ENCODE measurements around the gene RGS6. TPM values are rescaled to one million over a fixed set of nuclear protein-coding genes. Genes with fewer than 3 reads are reported as not detected.

Gene RGS6
- total and polyA plus RNA-seq, 7 donors = 0.79 to 8.0 (median 1.6) TPM; not detected in 2

DNA sequence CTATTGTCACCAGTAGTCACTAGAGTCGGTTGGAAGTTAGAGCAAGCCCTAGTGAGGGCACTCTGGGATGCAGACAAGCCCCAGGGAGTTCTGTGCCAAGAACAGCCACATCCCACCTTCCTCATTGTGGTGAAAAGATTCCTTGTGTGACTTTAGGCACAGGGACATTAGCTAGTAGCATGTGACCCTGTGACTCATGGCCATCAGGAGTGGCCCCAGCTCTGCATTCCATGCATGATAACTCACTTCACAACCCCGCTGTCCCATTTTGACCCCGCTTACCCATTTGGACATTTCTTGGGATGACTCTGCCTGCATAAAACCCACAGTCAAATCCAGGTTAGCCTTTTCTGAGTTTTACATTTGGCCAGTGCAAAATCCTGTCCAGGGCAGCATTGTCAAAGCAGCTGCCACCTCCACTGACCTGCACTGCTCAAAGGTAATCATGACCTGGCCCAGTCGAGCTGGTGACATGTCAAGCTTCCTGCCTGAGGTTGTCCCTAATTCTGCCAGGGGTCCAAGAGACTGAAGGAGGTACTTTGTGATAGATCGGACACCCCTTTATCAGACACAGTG lies 531.1 kb downstream of the RGS6 start:
- Histone ChIP-seq H3K36me3 (no peaks in the 10 kb centered on the region), H3K27me3 (no peaks in the 10 kb centered on the region), H3K27ac (no peak overlapping the region), H3K4me1 (no peaks in the 10 kb centered on the region), H3K4me3 (no peak overlapping the region), H3K9me3 (peaks cover 0 to 3% (median 0%) of the 10 kb centered on the region in 4 donors)
- no peak for DNase-seq
- WGBS, 2 donors = 78 to 91% methylated on average over 5 of the region's 5 CpGs
- no peak for TF ChIP-seq POLR2A (IDR thresholded peaks at IDR 0.05)
- intact Hi-C loops (cut with DNase I) = no loop called here

DNA sequence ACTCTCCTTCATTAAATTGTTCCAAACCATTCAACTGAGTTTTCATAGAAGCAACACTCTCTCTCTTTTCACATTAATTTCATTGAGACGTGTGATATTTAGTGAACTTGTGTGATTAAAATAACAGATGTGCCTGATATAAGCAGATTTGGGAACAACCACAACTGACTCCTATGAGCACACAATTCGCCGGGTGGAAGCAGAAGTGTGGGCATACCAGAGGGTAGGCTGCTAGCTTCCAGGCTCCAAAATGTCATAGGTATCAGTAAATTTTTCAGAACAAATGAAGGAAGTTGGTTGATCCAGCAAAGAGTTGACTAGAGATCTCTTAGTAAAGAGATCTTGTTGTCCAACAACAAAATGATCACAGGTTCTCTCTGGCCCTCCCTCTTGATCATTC lies 532.0 kb downstream of the RGS6 start:
- no peaks in the 10 kb centered on the region for H3K4me1 ChIP-seq
- no peaks in the 10 kb centered on the region for H3K27me3 ChIP-seq
- H3K36me3 ChIP-seq = no peaks in the 10 kb centered on the region
- DNase-seq = no peak
- intact Hi-C loops (cut with DNase I) = no loop called here
- WGBS, 2 donors = 88 to 90% methylated on average over 3 of the region's 3 CpGs
- H3K4me3 ChIP-seq = no peak overlapping the region
- H3K27ac ChIP-seq = no peak overlapping the region
- no peak for TF ChIP-seq POLR2AphosphoS5 (IDR thresholded peaks at IDR 0.05)
- no peak for TF ChIP-seq POLR2A (IDR thresholded peaks at IDR 0.05)
- TF ChIP-seq, protein P1, sequence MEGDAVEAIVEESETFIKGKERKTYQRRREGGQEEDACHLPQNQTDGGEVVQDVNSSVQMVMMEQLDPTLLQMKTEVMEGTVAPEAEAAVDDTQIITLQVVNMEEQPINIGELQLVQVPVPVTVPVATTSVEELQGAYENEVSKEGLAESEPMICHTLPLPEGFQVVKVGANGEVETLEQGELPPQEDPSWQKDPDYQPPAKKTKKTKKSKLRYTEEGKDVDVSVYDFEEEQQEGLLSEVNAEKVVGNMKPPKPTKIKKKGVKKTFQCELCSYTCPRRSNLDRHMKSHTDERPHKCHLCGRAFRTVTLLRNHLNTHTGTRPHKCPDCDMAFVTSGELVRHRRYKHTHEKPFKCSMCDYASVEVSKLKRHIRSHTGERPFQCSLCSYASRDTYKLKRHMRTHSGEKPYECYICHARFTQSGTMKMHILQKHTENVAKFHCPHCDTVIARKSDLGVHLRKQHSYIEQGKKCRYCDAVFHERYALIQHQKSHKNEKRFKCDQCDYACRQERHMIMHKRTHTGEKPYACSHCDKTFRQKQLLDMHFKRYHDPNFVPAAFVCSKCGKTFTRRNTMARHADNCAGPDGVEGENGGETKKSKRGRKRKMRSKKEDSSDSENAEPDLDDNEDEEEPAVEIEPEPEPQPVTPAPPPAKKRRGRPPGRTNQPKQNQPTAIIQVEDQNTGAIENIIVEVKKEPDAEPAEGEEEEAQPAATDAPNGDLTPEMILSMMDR (IDR thresholded peaks at IDR 0.05) = no peak
- TF ChIP-seq EP300 (IDR thresholded peaks at IDR 0.05) = no peak
- peaks cover 0 to 3% (median 0%) of the 10 kb centered on the region in 4 donors for H3K9me3 ChIP-seq

DNA sequence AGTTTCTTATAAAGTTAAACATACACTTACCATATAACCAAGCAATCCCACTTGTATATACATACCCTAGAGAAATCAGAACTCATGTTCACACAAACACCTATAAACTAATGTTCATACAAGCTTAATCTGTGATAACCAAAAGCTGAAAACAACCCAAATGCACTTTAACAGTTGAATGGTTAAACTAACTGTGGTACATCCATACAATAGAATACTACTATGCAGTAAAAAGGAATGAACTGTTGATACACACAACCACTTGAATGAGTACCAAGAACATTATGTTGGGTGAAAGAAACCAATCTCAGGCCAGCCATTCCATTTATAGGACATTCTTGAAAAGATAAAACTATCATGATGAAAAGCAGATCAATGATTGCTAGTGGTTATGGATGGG lies 534.1 kb downstream of the RGS6 start:
- Histone ChIP-seq H3K4me3 (no peak overlapping the region), H3K9me3 (peaks cover 0 to 3% (median 0%) of the 10 kb centered on the region in 4 donors), H3K36me3 (no peaks in the 10 kb centered on the region), H3K4me1 (no peaks in the 10 kb centered on the region), H3K27ac (no peak overlapping the region), H3K27me3 (no peaks in the 10 kb centered on the region)
- intact Hi-C loops (cut with DNase I) = no loop called here
- DNase-seq = no peak
- no peak for TF ChIP-seq POLR2A (IDR thresholded peaks at IDR 0.05)
- TF ChIP-seq POLR2AphosphoS5 (IDR thresholded peaks at IDR 0.05) = no peak
- TF ChIP-seq, protein P1 (IDR thresholded peaks at IDR 0.05) = no peak
- TF ChIP-seq EP300 (IDR thresholded peaks at IDR 0.05) = no peak

- TF ChIP-seq POLR2AphosphoS5 (IDR thresholded peaks at IDR 0.05) = no peak
- TF ChIP-seq, protein P1 (IDR thresholded peaks at IDR 0.05) = no peak
- no peak for TF ChIP-seq EP300 (IDR thresholded peaks at IDR 0.05)
- no peak for TF ChIP-seq POLR2A (IDR thresholded peaks at IDR 0.05)
- no peak overlapping the region for H3K27ac ChIP-seq
- intact Hi-C loops (cut with DNase I) = no loop called here
- no peaks in the 10 kb centered on the region for H3K4me1 ChIP-seq
- H3K4me3 ChIP-seq = no peak overlapping the region
- H3K27me3 ChIP-seq = no peaks in the 10 kb centered on the region
- WGBS, 2 donors = 92 to 96% methylated on average over 6 of the region's 6 CpGs
- no peaks in the 10 kb centered on the region for H3K36me3 ChIP-seq
- DNase-seq = no peak
- no peaks in the 10 kb centered on the region for H3K9me3 ChIP-seq
These were observed 539.1 kb downstream of the RGS6 start for GRCh38 chr14:72471346-72471745.

DNA sequence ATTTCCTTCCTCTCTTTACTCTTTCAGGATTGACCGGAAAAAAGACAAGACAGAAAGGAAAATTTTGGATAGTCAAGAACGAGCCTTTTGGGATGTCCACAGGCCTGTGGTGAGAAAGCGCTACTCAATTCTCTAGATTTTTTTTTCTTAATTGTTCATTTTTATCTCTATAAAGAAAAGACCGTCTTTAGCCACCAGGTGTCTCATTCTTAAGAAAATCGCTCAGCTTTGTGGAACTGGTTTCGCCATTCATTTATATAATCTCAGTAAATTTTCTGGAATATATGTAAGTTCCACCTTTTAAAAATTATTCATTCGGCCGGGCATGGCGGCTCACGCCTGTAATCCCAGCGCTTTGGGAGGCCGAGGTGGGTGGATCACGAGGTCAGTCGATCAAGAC lies 540.6 kb downstream of the RGS6 start:
- intact Hi-C loops (cut with DNase I) = no loop called here
- TF ChIP-seq EP300 (IDR thresholded peaks at IDR 0.05) = no peak
- TF ChIP-seq POLR2A (IDR thresholded peaks at IDR 0.05) = no peak
- TF ChIP-seq, protein P1 (IDR thresholded peaks at IDR 0.05) = no peak
- TF ChIP-seq POLR2AphosphoS5 (IDR thresholded peaks at IDR 0.05) = no peak
- 90 to 95% methylated on average over 14 of the region's 14 CpGs for WGBS, 2 donors

More for the DNA sequence above, 540.6 kb downstream of the RGS6 start:
- DNase-seq = no peak
- no peaks in the 10 kb centered on the region for H3K9me3 ChIP-seq
- H3K27ac ChIP-seq = no peak overlapping the region
- H3K4me1 ChIP-seq = no peaks in the 10 kb centered on the region
- H3K27me3 ChIP-seq = no peaks in the 10 kb centered on the region
- H3K4me3 ChIP-seq = no peak overlapping the region
- H3K36me3 ChIP-seq = no peaks in the 10 kb centered on the region
